GM18505 (cell line): ENCODE measurements around the gene MGAT4B.
"Not testable (repeated sequence)": the region's sequence is repeated elsewhere in the genome, so short reads cannot be mapped to it uniquely, and the experiment has no call there.

Experiments used
- ATAC-seq: cut with Tn5 transposase; IDR thresholded peaks from one replicate; pipeline ENCODE4 v1.9.1; 2021; ENCODE audit not compliant: unreplicated experiment
- POLR2A ChIP-seq: IDR thresholded peaks from 4 replicates; pipeline ENCODE4 v1.6.1; 2011; ENCODE audit warnings: borderline replicate concordance; ENCODE audit not compliant: insufficient read depth, insufficient read length; ENCODE audit errors: extremely low read depth

Gene MGAT4B

GRCh38 chr5:179798144-179798770 lies 8.4 kb downstream of the MGAT4B start:
- no peak for ATAC-seq
- TF ChIP-seq POLR2A, result no peak

GRCh38 chr5:179797741-179798140 lies 8.9 kb downstream of the MGAT4B start:
- no peak for TF ChIP-seq POLR2A

GRCh38 chr5:179796877-179797608 lies 9.6 kb downstream of the MGAT4B start:
- no peak for ATAC-seq
- TF ChIP-seq POLR2A, result no peak

More at GRCh38 chr5:179797741-179798140, 8.9 kb downstream of the MGAT4B start:
- ATAC-seq, result no peak

- peak; percentile 83 for TF ChIP-seq POLR2A
- ATAC-seq, result peak; percentile 68
These were observed 10.5 kb downstream of the MGAT4B start for GRCh38 chr5:179795863-179796833.

- TF ChIP-seq POLR2A, result peak; percentile 10
- no peak for ATAC-seq
These were observed 11.4 kb downstream of the MGAT4B start for GRCh38 chr5:179795049-179795862.

GRCh38 chr5:179794575-179794974 lies 12.1 kb downstream of the MGAT4B start:
- ATAC-seq, result no peak
- no peak for TF ChIP-seq POLR2A

GRCh38 chr5:179794171-179794570 lies 12.5 kb downstream of the MGAT4B start:
- TF ChIP-seq POLR2A, result no peak
- no peak for ATAC-seq

GRCh38 chr5:179793468-179794139 lies 13.1 kb downstream of the MGAT4B start, which contains the start of gene LTC4S:
Gene LTC4S (plus strand): TSS chr5:179793986. CDS start chr5:179794081, 95 bp downstream.
- TF ChIP-seq POLR2A, result peak; percentile 14
- no peak for ATAC-seq

- no peak for ATAC-seq
- TF ChIP-seq POLR2A, result no peak
These were observed 13.8 kb downstream of the MGAT4B start for GRCh38 chr5:179792612-179793467.

- ATAC-seq, result no peak
- TF ChIP-seq POLR2A, result no peak
These were observed 14.6 kb downstream of the MGAT4B start for GRCh38 chr5:179791881-179792611.

GRCh38 chr5:179789278-179789677 lies 17.4 kb downstream of the MGAT4B start:
- not testable (repeated sequence) for ATAC-seq
